Hepatocyte (in vitro differentiated cells): ENCODE measurements around the gene PTPRN. TPM values are rescaled to one million over a fixed set of nuclear protein-coding genes. Genes with fewer than 3 reads are reported as not detected.

ENCODE experiments used
- DNase-seq: peaks from one replicate; pipeline ENCODE4 v3.0.0-alpha.2; 2016; ENCODE audit warnings: low spot score
- H2AFZ ChIP-seq: fragments of 200-600 bp; sonication (generic); 2 replicates; pipeline ENCODE4 v1.6.0; 2016; ENCODE audit warnings: antibody characterized with exemption, mild to moderate bottlenecking
- H3K27ac ChIP-seq: fragments of 200-600 bp; sonication (generic); 2 replicates; pipeline ENCODE4 v1.5.1; 2016; ENCODE audit warnings: mild to moderate bottlenecking
- H3K27me3 ChIP-seq: fragments of 200-600 bp; sonication (generic); 2 replicates; pipeline ENCODE4 v1.6.1; 2016
- H3K36me3 ChIP-seq: fragments of 200-600 bp; sonication (generic); replicated peaks from 2 replicates; pipeline ENCODE4 v1.5.1; 2016; ENCODE audit warnings: low read depth; ENCODE audit not compliant: insufficient read depth
- H3K4me1 ChIP-seq: fragments of 200-600 bp; sonication (generic); 2 replicates; pipeline ENCODE4 v1.5.1; 2016; ENCODE audit warnings: mild to moderate bottlenecking, moderate library complexity; ENCODE audit not compliant: insufficient read depth
- H3K4me2 ChIP-seq: fragments of 200-600 bp; sonication (generic); 2 replicates; pipeline ENCODE4 v1.6.0; 2016
- H3K4me3 ChIP-seq: fragments of 200-600 bp; sonication (generic); 2 replicates; pipeline ENCODE4 v1.5.1; 2016; ENCODE audit warnings: mild to moderate bottlenecking
- H3K79me2 ChIP-seq: fragments of 200-600 bp; sonication (generic); 2 replicates; pipeline ENCODE4 v1.6.0; 2017; ENCODE audit warnings: mild to moderate bottlenecking
- H3K9me2 ChIP-seq: fragments of 200-600 bp; sonication (generic); replicated peaks from 2 replicates; pipeline ENCODE4 v1.6.0; 2017; ENCODE audit warnings: mild to moderate bottlenecking; ENCODE audit not compliant: insufficient read depth
- H3K9me3 ChIP-seq: fragments of 200-600 bp; sonication (generic); 2 replicates; pipeline ENCODE4 v1.5.1; 2016; ENCODE audit warnings: low read depth, mild to moderate bottlenecking
- H4K20me1 ChIP-seq: fragments of 200-600 bp; sonication (generic); 2 replicates; pipeline ENCODE4 v1.6.0; 2016; ENCODE audit warnings: mild to moderate bottlenecking; ENCODE audit not compliant: insufficient read depth, poor library complexity, severe bottlenecking
- CTCF ChIP-seq: fragments of 200-600 bp; sonication (generic); IDR thresholded peaks from 2 replicates; pipeline ENCODE4 v1.5.1; 2016; ENCODE audit warnings: antibody characterized with exemption, mild to moderate bottlenecking; ENCODE audit not compliant: poor library complexity
- EZH2 ChIP-seq: fragments of 200-600 bp; sonication (generic); IDR thresholded peaks from 2 replicates; pipeline ENCODE4 v1.6.1; 2016; ENCODE audit warnings: antibody characterized with exemption, mild to moderate bottlenecking, borderline replicate concordance
- EZH2phosphoT487 ChIP-seq: fragments of 200-600 bp; sonication (generic); IDR thresholded peaks from one replicate; pipeline ENCODE4 v1.6.1; 2018; ENCODE audit warnings: antibody characterized with exemption, mild to moderate bottlenecking, low read depth, moderate library complexity; ENCODE audit not compliant: unreplicated experiment, severe bottlenecking
- WGBS: methylation state at CpG from one replicate; pipeline ENCODE4 v1.1.6; 2016; ENCODE audit warnings: low lambda C conversion rate; ENCODE audit errors: missing lambda C conversion rate; 5-methylcytosine and 5-hydroxymethylcytosine counted together
- polyA plus RNA-seq: library from polyadenylated mRNA; unstranded; fragments of >200 nt; fragmentation: Nextera tagmentation; extraction: Ambion mirVana; gene quantifications from 2 replicates; pipeline ENCODE4 v1.2.1, GENCODE V29; 2016
- total RNA-seq: library from RNA; depleted of rRNA; stranded (reverse); fragments of >200 nt; gene quantifications from 2 replicates; pipeline ENCODE4 v1.2.3, GENCODE V29; 2014

The PTPRN gene
- total and polyA plus RNA-seq, 2 experiments from 2014 or later, result 4.6 to 9.8 TPM

DNA sequence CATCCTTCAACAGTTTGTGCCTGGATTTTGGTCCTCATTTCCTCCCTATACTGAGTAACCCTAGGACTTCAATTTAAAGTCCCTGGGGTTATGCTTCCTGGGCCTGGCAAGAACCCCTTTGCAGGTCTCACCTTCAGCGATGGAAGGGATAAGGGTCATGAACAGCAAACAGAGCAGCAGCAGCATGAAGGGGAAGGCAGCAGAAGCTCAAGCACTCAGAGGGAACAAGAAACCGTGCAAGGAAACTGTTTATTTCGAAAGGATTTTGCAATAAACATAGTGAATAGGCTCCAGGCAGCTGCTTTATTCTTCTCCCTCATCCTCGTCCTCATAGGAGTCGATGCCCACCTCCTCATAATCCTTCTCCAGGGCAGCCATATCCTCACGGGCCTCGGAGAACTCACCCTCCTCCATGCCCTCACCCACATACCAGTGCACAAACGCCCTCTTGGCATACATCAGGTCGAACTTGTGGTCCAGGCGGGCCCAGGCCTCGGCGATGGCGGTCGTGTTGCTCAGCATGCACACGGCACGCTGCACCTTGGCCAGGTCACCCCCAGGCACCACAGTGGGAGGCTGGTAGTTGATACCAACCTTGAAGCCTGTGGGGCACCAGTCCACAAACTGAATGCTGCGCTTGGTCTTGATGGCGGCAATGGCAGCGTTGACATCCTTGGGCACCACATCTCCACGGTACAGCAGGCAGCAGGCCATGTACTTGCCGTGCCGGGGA, 59.0 kb downstream of the PTPRN start:
- no peaks in the 10 kb centered on the region for H3K9me2 ChIP-seq
- H3K79me2 ChIP-seq, result peaks cover 18% of the 10 kb centered on the region
- no peaks in the 10 kb centered on the region for H3K9me3 ChIP-seq
- no peaks in the 10 kb centered on the region for H4K20me1 ChIP-seq
- peak overlapping the region; percentile 62 for H3K4me2 ChIP-seq
- DNase-seq, result no peak
- no peaks in the 10 kb centered on the region for H3K36me3 ChIP-seq
- H3K27me3 ChIP-seq, result peaks cover 30% of the 10 kb centered on the region
- no peak for TF ChIP-seq CTCF
- TF ChIP-seq EZH2phosphoT487, result no peak
- no peak for TF ChIP-seq EZH2
- H3K4me3 ChIP-seq, result no peak overlapping the region
- peaks cover 56% of the 10 kb centered on the region for H3K4me1 ChIP-seq
- H3K27ac ChIP-seq, result peak overlapping the region; percentile 97
- no peak overlapping the region for H2AFZ ChIP-seq
- WGBS, result 94% methylated on average over 22 of the region's 22 CpGs

DNA sequence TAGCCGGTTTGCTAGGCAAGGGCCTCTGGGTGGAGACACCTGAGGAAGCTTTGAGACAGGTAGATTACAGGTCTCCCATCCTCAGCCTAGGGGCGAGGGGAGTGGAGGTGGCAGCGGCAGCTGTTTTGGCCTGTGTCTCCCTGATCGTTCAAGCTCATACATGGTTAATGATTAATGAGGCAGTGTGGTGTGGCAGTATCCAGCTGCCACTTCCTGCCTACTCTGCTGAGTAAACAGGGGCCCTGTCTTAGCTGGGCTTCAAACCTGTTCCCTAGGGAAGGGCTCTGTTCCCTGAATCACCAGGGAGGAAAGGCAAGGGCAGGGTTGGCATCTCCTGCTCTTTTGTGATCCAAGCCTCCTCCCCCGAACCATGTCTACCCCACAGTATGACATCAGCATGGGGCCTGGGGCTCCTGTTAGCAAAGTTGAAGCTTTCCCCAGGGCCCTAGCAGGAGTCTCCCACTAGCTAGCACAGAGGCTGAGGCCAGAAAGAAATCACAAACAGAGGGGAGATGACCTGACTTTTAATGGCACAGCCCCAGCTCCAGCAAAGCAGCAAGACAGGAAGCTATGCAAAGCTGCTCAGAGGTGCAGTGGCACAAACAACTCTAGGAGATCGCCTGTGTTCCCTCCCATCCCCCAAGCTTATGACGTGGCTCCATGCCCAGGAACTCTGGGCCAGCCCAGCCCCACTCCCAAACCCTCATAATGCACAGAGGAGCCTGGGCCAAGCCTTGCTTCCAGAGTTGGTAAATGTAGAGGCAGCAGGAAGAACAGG, 59.8 kb downstream of the PTPRN start:
- Histone ChIP-seq H3K27me3 (peaks cover 22% of the 10 kb centered on the region), H3K9me2 (no peaks in the 10 kb centered on the region), H4K20me1 (no peaks in the 10 kb centered on the region), H3K4me1 (peaks cover 56% of the 10 kb centered on the region), H2AFZ (no peak overlapping the region), H3K4me3 (no peak overlapping the region), H3K79me2 (peaks cover 22% of the 10 kb centered on the region), H3K36me3 (no peaks in the 10 kb centered on the region), H3K4me2 (peak overlapping the region; percentile 62), H3K9me3 (no peaks in the 10 kb centered on the region), H3K27ac (peak overlapping the region; percentile 97)
- DNase-seq, result peak; percentile 88
- TF ChIP-seq EZH2 (no peak), EZH2phosphoT487 (no peak), CTCF (no peak)
- 17% methylated on average over 7 of the region's 7 CpGs for WGBS

- Histone ChIP-seq H3K4me1 (peaks cover 51% of the 10 kb centered on the region), H3K9me2 (no peaks in the 10 kb centered on the region), H3K79me2 (peaks cover 22% of the 10 kb centered on the region), H3K4me2 (peak overlapping the region; percentile 62), H3K36me3 (no peaks in the 10 kb centered on the region), H3K4me3 (no peak overlapping the region), H3K27me3 (peaks cover 17% of the 10 kb centered on the region), H3K27ac (peak overlapping the region; percentile 97), H3K9me3 (no peaks in the 10 kb centered on the region), H4K20me1 (no peaks in the 10 kb centered on the region), H2AFZ (no peak overlapping the region)
- WGBS, result 78% methylated on average over 2 of the region's 2 CpGs
- no peak for DNase-seq
- no peak for TF ChIP-seq CTCF
- TF ChIP-seq EZH2phosphoT487, result no peak
- no peak for TF ChIP-seq EZH2
Measured at GRCh38 chr2:219248845-219249202, 60.4 kb downstream of the PTPRN start.
